DND-41 (cell line): ENCODE data around the gene RGS17.

ENCODE experiments used
- ATAC-seq: fragments of 200-7000 bp; cut with Tn5 transposase; 3 replicates; pipeline ENCODE4 v1.9.1; 2021; ENCODE audit warnings: low read depth; ENCODE audit not compliant: insufficient read depth
- DNase-seq: peaks from one replicate; pipeline ENCODE4 v3.0.0-alpha.2; 2020
- H2AFZ ChIP-seq: 2 replicates; pipeline ENCODE4 v1.6.0; 2012; ENCODE audit warnings: low read depth, low read length
- H3K27ac ChIP-seq: 2 replicates; pipeline ENCODE4 v1.5.1; 2012; ENCODE audit warnings: low read length, inconsistent platforms
- H3K27me3 ChIP-seq: fragments of 200-600 bp; sonication (generic); 2 replicates; pipeline ENCODE4 v1.6.0; 2012; ENCODE audit warnings: low read length, mild to moderate bottlenecking, inconsistent platforms; ENCODE audit not compliant: insufficient read depth, poor library complexity
- H3K36me3 ChIP-seq: 2 replicates; pipeline ENCODE4 v1.5.1; 2012; ENCODE audit warnings: low read length, inconsistent platforms; ENCODE audit not compliant: insufficient read depth
- H3K4me1 ChIP-seq: 2 replicates; pipeline ENCODE4 v1.5.1; 2012; ENCODE audit warnings: mild to moderate bottlenecking, low read length; ENCODE audit not compliant: insufficient read depth
- H3K4me2 ChIP-seq: 2 replicates; pipeline ENCODE4 v1.6.0; 2012; ENCODE audit warnings: mild to moderate bottlenecking, moderate library complexity, low read length, inconsistent platforms; ENCODE audit not compliant: insufficient read depth
- H3K4me3 ChIP-seq, 2 experiments: fragments of 200-600 bp in 1 of 2; shearing (Covaris generic) in 1 of 2; 2 replicates each; pipeline ENCODE4 v1.5.1; 2012 to 2016; ENCODE audit warnings: inconsistent platforms in 2 of 2, low read length in 2 of 2, mild to moderate bottlenecking in 2 of 2, low read depth in 1 of 2, moderate library complexity in 1 of 2
- H3K79me2 ChIP-seq: 2 replicates; pipeline ENCODE4 v1.6.0; 2012; ENCODE audit warnings: low read length, inconsistent platforms; ENCODE audit not compliant: insufficient read depth
- H3K9ac ChIP-seq: 2 replicates; pipeline ENCODE4 v1.6.0; 2012; ENCODE audit warnings: low read depth, mild to moderate bottlenecking, inconsistent platforms, low read length, moderate library complexity
- H3K9me3 ChIP-seq: 2 replicates; pipeline ENCODE4 v1.5.1; 2012; ENCODE audit warnings: low read length, moderate library complexity, mild to moderate bottlenecking, inconsistent platforms; ENCODE audit not compliant: insufficient read depth, severe bottlenecking
- H4K20me1 ChIP-seq: 2 replicates; pipeline ENCODE4 v1.6.0; 2012; ENCODE audit warnings: low read length; ENCODE audit not compliant: insufficient read depth
- EZH2 ChIP-seq: IDR thresholded peaks from 3 replicates; pipeline ENCODE4 v1.6.1; 2012; ENCODE audit warnings: borderline replicate concordance, low read depth, mild to moderate bottlenecking, moderate library complexity, low read length, inconsistent platforms; ENCODE audit not compliant: severe bottlenecking
- TF ChIP-seq, protein P1 (sequence below): IDR thresholded peaks from 2 replicates; pipeline ENCODE4 v1.5.1; 2012; ENCODE audit warnings: borderline replicate concordance, low read length, moderate library complexity, mild to moderate bottlenecking; ENCODE audit not compliant: poor library complexity, severe bottlenecking; ENCODE audit errors: extremely low read depth

Gene RGS17

DNA sequence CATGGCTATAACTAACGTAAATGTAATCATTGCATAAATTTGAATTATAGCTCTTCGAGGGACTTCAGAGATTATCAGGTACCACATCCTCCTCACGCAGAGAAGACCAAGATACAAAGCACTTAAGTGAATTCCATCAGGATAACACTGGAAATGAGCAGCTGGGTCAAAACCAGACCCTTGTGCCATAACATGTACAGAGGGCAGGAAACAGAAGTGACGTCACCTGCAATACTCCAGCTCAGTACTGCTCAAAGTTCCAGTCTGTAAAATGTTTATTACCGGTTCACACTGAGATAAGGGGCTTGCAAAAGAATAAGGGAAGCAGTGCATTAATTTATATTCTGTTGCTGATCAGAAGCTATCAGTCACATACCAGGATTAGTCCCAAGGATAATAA lies 45.8 kb downstream of the RGS17 start:
- TF ChIP-seq EZH2 = no peak
- TF ChIP-seq, protein P1, sequence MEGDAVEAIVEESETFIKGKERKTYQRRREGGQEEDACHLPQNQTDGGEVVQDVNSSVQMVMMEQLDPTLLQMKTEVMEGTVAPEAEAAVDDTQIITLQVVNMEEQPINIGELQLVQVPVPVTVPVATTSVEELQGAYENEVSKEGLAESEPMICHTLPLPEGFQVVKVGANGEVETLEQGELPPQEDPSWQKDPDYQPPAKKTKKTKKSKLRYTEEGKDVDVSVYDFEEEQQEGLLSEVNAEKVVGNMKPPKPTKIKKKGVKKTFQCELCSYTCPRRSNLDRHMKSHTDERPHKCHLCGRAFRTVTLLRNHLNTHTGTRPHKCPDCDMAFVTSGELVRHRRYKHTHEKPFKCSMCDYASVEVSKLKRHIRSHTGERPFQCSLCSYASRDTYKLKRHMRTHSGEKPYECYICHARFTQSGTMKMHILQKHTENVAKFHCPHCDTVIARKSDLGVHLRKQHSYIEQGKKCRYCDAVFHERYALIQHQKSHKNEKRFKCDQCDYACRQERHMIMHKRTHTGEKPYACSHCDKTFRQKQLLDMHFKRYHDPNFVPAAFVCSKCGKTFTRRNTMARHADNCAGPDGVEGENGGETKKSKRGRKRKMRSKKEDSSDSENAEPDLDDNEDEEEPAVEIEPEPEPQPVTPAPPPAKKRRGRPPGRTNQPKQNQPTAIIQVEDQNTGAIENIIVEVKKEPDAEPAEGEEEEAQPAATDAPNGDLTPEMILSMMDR = no peak
- ATAC-seq = no peak
- H3K27ac ChIP-seq = no peak overlapping the region

GRCh38 chr6:153084393-153084792 lies 46.7 kb downstream of the RGS17 start:
- no peak overlapping the region for H3K9ac ChIP-seq
- no peak overlapping the region for H2AFZ ChIP-seq
- H3K9me3 ChIP-seq = no peaks in the 10 kb centered on the region
- no peak overlapping the region for H3K4me2 ChIP-seq
- no peak for DNase-seq
- ATAC-seq = no peak
- no peak overlapping the region for H3K27ac ChIP-seq
- H4K20me1 ChIP-seq = no peaks in the 10 kb centered on the region
- no peaks in the 10 kb centered on the region for H3K4me1 ChIP-seq
- H3K4me3 ChIP-seq = no peak overlapping the region
- TF ChIP-seq, protein P1 = no peak
- TF ChIP-seq EZH2 = no peak
- H3K79me2 ChIP-seq = no peaks in the 10 kb centered on the region
- no peaks in the 10 kb centered on the region for H3K36me3 ChIP-seq
- H3K27me3 ChIP-seq = no peaks in the 10 kb centered on the region

More for the DNA sequence above, 45.8 kb downstream of the RGS17 start:
- Histone ChIP-seq H3K27me3 (no peaks in the 10 kb centered on the region), H3K9me3 (no peaks in the 10 kb centered on the region), H3K4me1 (no peaks in the 10 kb centered on the region), H4K20me1 (no peaks in the 10 kb centered on the region), H3K36me3 (no peaks in the 10 kb centered on the region), H3K4me3 (no peak overlapping the region), H3K79me2 (no peaks in the 10 kb centered on the region), H2AFZ (no peak overlapping the region), H3K9ac (no peak overlapping the region), H3K4me2 (no peak overlapping the region)
- DNase-seq = no peak

- Histone ChIP-seq H2AFZ (no peak overlapping the region), H3K36me3 (no peaks in the 10 kb centered on the region), H3K27me3 (no peaks in the 10 kb centered on the region), H3K27ac (no peak overlapping the region), H3K4me1 (no peaks in the 10 kb centered on the region), H3K4me3 (no peak overlapping the region), H3K4me2 (no peak overlapping the region), H3K79me2 (no peaks in the 10 kb centered on the region), H4K20me1 (no peaks in the 10 kb centered on the region), H3K9ac (no peak overlapping the region), H3K9me3 (no peaks in the 10 kb centered on the region)
- TF ChIP-seq EZH2 = no peak
- TF ChIP-seq, protein P1 = no peak
- DNase-seq = no peak
- no peak for ATAC-seq
Measured at GRCh38 chr6:153083869-153084268, 47.2 kb downstream of the RGS17 start.

DNA sequence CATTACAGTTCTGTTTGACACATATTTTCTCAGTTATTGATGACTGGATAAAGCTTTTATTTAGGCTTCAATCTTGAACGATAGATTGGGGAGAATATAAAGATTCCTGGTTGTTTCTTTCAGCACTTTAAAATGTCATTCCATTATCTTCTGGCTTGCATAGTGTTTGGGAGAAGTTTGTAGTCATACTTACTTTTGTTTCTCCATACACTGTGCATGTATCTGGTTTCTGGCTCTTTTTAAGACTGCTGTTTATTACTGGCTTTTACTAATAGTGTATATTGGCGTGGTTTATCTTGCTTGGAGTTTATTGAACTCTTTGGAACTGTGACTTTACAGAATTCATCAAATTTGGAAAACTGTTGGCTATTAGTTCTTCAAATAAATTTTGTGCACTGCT lies 49.2 kb downstream of the RGS17 start:
- H2AFZ ChIP-seq = no peak overlapping the region
- DNase-seq (no peak), ATAC-seq (no peak)
- no peak overlapping the region for H3K27ac ChIP-seq
- H3K4me3 ChIP-seq = no peak overlapping the region
- H3K79me2 ChIP-seq = no peaks in the 10 kb centered on the region
- H3K4me1 ChIP-seq = no peaks in the 10 kb centered on the region
- no peaks in the 10 kb centered on the region for H4K20me1 ChIP-seq
- no peaks in the 10 kb centered on the region for H3K36me3 ChIP-seq
- TF ChIP-seq EZH2 = no peak
- H3K9me3 ChIP-seq = no peaks in the 10 kb centered on the region
- H3K27me3 ChIP-seq = no peaks in the 10 kb centered on the region
- no peak overlapping the region for H3K9ac ChIP-seq
- H3K4me2 ChIP-seq = no peak overlapping the region
